ENCODE data around the gene PRKCA.

The PRKCA gene

GRCh38 chr17:66810951-66811682 is 508.7 kb downstream of the PRKCA start:
- TF ChIP-seq EZH2 (IDR thresholded peaks at IDR 0.05) (no peak), POLR2AphosphoS5 (IDR thresholded peaks at IDR 0.05; ENCODE audit: borderline replicate concordance, low read depth, low read length) (no peak), FOXP2 (optimal IDR thresholded peaks at IDR 0.05; ENCODE audit: control extremely low read depth, extremely low read length, insufficient read depth) (no peak)
- no peak overlapping the region for H3K27ac ChIP-seq
- no peaks in the 10 kb centered on the region for H3K9me3 ChIP-seq (ENCODE audit: low read depth, low read length)
- H3K9ac ChIP-seq (ENCODE audit: insufficient read length): no peak overlapping the region
- DNase-seq (ENCODE audit: low read depth, low spot score): no peak
- H3K4me3 ChIP-seq: no peak overlapping the region
- no peaks in the 10 kb centered on the region for H3K36me3 ChIP-seq (ENCODE audit: insufficient read depth, low read length)

- DNase-seq (ENCODE audit: low read depth, low spot score): no peak
- TF ChIP-seq EZH2 (IDR thresholded peaks at IDR 0.05): no peak
- no peak for TF ChIP-seq FOXP2 (optimal IDR thresholded peaks at IDR 0.05; ENCODE audit: control extremely low read depth, extremely low read length, insufficient read depth)
- no peak for TF ChIP-seq POLR2AphosphoS5 (IDR thresholded peaks at IDR 0.05; ENCODE audit: borderline replicate concordance, low read depth, low read length)
- H3K27ac ChIP-seq: no peak overlapping the region
- no peaks in the 10 kb centered on the region for H3K36me3 ChIP-seq (ENCODE audit: insufficient read depth, low read length)
- no peak overlapping the region for H3K9ac ChIP-seq (ENCODE audit: insufficient read length)
- H3K9me3 ChIP-seq (ENCODE audit: low read depth, low read length): no peaks in the 10 kb centered on the region
- H3K4me3 ChIP-seq: no peak overlapping the region
Measured at GRCh38 chr17:66811683-66812054, 509.3 kb downstream of the PRKCA start.

- Histone ChIP-seq H3K4me3 (no peak overlapping the region), H3K9me3 (ENCODE audit: low read depth, low read length) (no peaks in the 10 kb centered on the region), H3K27ac (no peak overlapping the region), H3K36me3 (ENCODE audit: insufficient read depth, low read length) (no peaks in the 10 kb centered on the region), H3K9ac (ENCODE audit: insufficient read length) (no peak overlapping the region)
- TF ChIP-seq FOXP2 (optimal IDR thresholded peaks at IDR 0.05; ENCODE audit: control extremely low read depth, extremely low read length, insufficient read depth) (no peak), POLR2AphosphoS5 (IDR thresholded peaks at IDR 0.05; ENCODE audit: borderline replicate concordance, low read depth, low read length) (no peak)
- DNase-seq (ENCODE audit: low read depth, low spot score): no peak
Measured at GRCh38 chr17:66812571-66812970, 510.2 kb downstream of the PRKCA start.

GRCh38 chr17:66813296-66813695 is 510.9 kb downstream of the PRKCA start:
- Histone ChIP-seq H3K27ac (no peak overlapping the region), H3K36me3 (ENCODE audit: insufficient read depth, low read length) (no peaks in the 10 kb centered on the region), H3K9ac (ENCODE audit: insufficient read length) (no peak overlapping the region), H3K9me3 (ENCODE audit: low read depth, low read length) (no peaks in the 10 kb centered on the region), H3K4me3 (no peak overlapping the region)
- TF ChIP-seq FOXP2 (optimal IDR thresholded peaks at IDR 0.05; ENCODE audit: control extremely low read depth, extremely low read length, insufficient read depth) (no peak), POLR2AphosphoS5 (IDR thresholded peaks at IDR 0.05; ENCODE audit: borderline replicate concordance, low read depth, low read length) (no peak), EZH2 (IDR thresholded peaks at IDR 0.05) (no peak)
- DNase-seq (ENCODE audit: low read depth, low spot score): no peak

GRCh38 chr17:66814026-66814425 is 511.6 kb downstream of the PRKCA start:
- Histone ChIP-seq H3K27ac (no peak overlapping the region), H3K4me3 (no peak overlapping the region), H3K9ac (ENCODE audit: insufficient read length) (no peak overlapping the region), H3K36me3 (ENCODE audit: insufficient read depth, low read length) (no peaks in the 10 kb centered on the region), H3K9me3 (ENCODE audit: low read depth, low read length) (no peaks in the 10 kb centered on the region)
- TF ChIP-seq FOXP2 (optimal IDR thresholded peaks at IDR 0.05; ENCODE audit: control extremely low read depth, extremely low read length, insufficient read depth): no peak
- TF ChIP-seq EZH2 (IDR thresholded peaks at IDR 0.05): no peak
- TF ChIP-seq POLR2AphosphoS5 (IDR thresholded peaks at IDR 0.05; ENCODE audit: borderline replicate concordance, low read depth, low read length): no peak
- no peak for DNase-seq (ENCODE audit: low read depth, low spot score)

GRCh38 chr17:66814570-66814969 is 512.2 kb downstream of the PRKCA start:
- H3K9ac ChIP-seq (ENCODE audit: insufficient read length): no peak overlapping the region
- TF ChIP-seq FOXP2 (optimal IDR thresholded peaks at IDR 0.05; ENCODE audit: control extremely low read depth, extremely low read length, insufficient read depth) (no peak), EZH2 (IDR thresholded peaks at IDR 0.05) (no peak), POLR2AphosphoS5 (IDR thresholded peaks at IDR 0.05; ENCODE audit: borderline replicate concordance, low read depth, low read length) (no peak)

GRCh38 chr17:66817750-66818149 is 515.3 kb downstream of the PRKCA start:
- TF ChIP-seq EZH2 (IDR thresholded peaks at IDR 0.05) (no peak), FOXP2 (optimal IDR thresholded peaks at IDR 0.05; ENCODE audit: control extremely low read depth, extremely low read length, insufficient read depth) (no peak)
- no peak for DNase-seq (ENCODE audit: low read depth, low spot score)
- no peak overlapping the region for H3K4me3 ChIP-seq
- H3K9ac ChIP-seq (ENCODE audit: insufficient read length): no peak overlapping the region
- H3K27ac ChIP-seq: no peak overlapping the region
- no peaks in the 10 kb centered on the region for H3K36me3 ChIP-seq (ENCODE audit: insufficient read depth, low read length)
- no peaks in the 10 kb centered on the region for H3K9me3 ChIP-seq (ENCODE audit: low read depth, low read length)

More at GRCh38 chr17:66814570-66814969, 512.2 kb downstream of the PRKCA start:
- Histone ChIP-seq H3K36me3 (ENCODE audit: insufficient read depth, low read length) (no peaks in the 10 kb centered on the region), H3K4me3 (no peak overlapping the region), H3K9me3 (ENCODE audit: low read depth, low read length) (no peaks in the 10 kb centered on the region), H3K27ac (no peak overlapping the region)
- DNase-seq (ENCODE audit: low read depth, low spot score): no peak

GRCh38 chr17:66819466-66819865 is 517.1 kb downstream of the PRKCA start:
- H3K9me3 ChIP-seq (ENCODE audit: low read depth, low read length): no peaks in the 10 kb centered on the region
- H3K27ac ChIP-seq: no peak overlapping the region
- H3K9ac ChIP-seq (ENCODE audit: insufficient read length): no peak overlapping the region
- no peak for DNase-seq (ENCODE audit: low read depth, low spot score)
- H3K36me3 ChIP-seq (ENCODE audit: insufficient read depth, low read length): no peaks in the 10 kb centered on the region
- TF ChIP-seq EZH2 (IDR thresholded peaks at IDR 0.05) (no peak), POLR2AphosphoS5 (IDR thresholded peaks at IDR 0.05; ENCODE audit: borderline replicate concordance, low read depth, low read length) (no peak)
- H3K4me3 ChIP-seq: no peak overlapping the region

- DNase-seq (ENCODE audit: low read depth, low spot score): no peak
Measured at GRCh38 chr17:66822009-66822408, 519.6 kb downstream of the PRKCA start.

More at GRCh38 chr17:66822009-66822408, 519.6 kb downstream of the PRKCA start:
- Histone ChIP-seq H3K4me3 (no peak overlapping the region), H3K9me3 (ENCODE audit: low read depth, low read length) (no peaks in the 10 kb centered on the region), H3K36me3 (ENCODE audit: insufficient read depth, low read length) (no peaks in the 10 kb centered on the region), H3K27ac (no peak overlapping the region), H3K9ac (ENCODE audit: insufficient read length) (no peak overlapping the region)
- no peak for TF ChIP-seq EZH2 (IDR thresholded peaks at IDR 0.05)
- no peak for TF ChIP-seq POLR2AphosphoS5 (IDR thresholded peaks at IDR 0.05; ENCODE audit: borderline replicate concordance, low read depth, low read length)
- no peak for TF ChIP-seq FOXP2 (optimal IDR thresholded peaks at IDR 0.05; ENCODE audit: control extremely low read depth, extremely low read length, insufficient read depth)

Measured in SK-N-MC (cell line).